ENCODE measurements around the gene SOWAHB.
"Not testable (repeated sequence)": the region's sequence is repeated elsewhere in the genome, so short reads cannot be mapped to it uniquely, and the experiment has no call there.

Gene SOWAHB

GRCh38 chr4:76895619-76896018, 2.3 kb downstream of the SOWAHB start:
- in situ Hi-C loops (cut with HindIII; ENCODE audit: low sequenced_read_pairs), result no loop called here

DNA sequence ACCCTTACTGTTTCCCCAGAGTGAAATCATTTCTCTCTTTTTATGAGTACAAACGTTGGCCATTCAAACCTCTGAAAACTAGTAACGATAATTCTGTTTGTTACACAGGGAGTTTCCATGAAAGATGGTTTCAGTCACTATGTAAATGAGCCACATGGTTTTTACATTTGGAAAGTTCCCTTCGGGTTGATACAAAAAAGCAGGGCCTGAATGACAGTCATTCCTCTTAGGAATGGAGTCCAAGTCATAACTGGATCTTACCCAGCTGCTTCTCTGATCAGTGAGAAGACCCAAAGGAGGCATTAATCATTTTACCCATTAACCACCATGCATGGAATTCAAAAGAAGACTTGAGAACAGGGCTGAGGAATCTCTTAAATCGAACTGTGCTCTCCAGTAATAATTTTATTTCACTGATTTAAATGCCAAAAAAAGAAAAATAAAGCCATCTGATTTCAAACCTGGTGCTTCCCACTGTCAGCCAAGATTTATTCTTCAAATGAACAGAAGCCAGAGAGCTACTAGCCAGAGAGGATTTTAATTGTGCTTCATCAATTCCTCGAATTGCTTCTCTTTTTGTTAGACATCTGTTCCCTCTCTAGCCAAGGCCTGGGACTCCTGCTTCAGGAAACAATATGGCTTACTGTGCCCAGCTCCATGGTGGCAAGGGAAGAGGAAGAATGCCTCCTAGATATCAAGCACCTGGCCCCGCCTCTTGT, 3.2 kb downstream of the SOWAHB start:
- in situ Hi-C loops (cut with HindIII; ENCODE audit: low sequenced_read_pairs), result no loop called here

DNA sequence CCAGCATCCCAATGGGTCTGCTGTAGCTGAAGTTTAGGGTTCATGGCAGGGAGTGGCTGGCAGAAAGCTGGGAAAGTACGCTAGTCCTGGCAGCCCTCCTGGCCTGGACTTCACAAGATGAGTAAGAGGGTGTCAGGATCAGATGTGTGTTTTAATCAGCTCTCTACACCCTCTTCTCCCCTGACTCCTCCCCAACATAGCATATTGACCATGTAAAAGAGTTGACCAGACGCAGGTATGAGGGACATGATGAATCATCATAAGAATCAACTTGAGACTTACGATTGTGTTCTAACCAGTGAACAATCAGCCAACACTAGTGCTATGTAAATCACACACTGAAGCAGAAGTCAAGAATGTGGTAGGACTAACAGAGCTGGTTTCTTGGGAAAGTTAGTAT, 5.3 kb downstream of the SOWAHB start:
- in situ Hi-C loops (cut with HindIII; ENCODE audit: low sequenced_read_pairs), result no loop called here

DNA sequence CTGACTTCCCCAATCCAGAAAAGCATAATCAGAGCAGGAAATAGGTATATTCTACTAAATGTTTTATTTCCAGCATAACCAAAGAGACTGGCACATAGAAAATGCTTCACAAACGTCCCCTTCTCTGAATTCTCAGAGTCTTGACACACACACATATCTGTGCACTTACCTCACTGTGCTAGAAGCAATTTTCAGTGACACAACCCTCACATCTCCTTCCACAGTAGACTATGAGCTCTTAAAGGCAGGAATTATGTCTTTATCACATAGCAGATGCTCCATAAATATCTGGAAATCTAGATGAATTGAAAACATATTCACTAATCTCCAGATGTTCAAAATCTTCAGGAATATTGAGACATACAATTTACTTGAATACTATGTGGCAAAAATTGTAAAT, 5.9 kb downstream of the SOWAHB start:
- in situ Hi-C loops (cut with HindIII; ENCODE audit: low sequenced_read_pairs), result no loop called here

DNA sequence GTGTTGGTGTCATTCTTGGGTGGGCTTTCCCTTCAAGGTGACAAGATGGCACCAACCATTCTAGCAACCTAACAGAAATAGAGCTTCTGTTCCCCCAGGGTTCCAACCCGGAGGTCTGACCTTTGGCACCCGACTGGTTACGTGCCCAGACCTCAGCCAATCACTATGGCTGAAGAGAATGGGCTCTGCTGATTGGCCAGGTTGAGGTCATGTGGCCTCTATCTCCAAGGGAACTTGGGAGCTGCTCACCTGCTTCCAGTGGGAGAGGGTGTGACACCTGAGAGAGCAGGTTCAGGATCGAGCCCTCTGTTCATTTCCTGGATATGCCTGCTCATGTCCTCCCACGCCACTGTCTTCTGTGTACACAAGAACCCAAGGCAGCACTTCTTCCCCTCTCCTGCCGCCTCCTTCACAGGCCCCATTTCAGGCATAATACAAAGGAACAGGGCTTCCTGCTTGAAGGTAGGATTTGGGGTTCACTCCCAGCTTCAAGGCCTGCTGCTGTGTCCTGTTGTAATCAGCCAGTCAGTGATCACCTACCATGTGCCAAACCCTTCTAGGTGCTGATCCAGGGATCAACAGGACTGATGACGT, 11.0 kb downstream of the SOWAHB start:
- in situ Hi-C loops (cut with HindIII; ENCODE audit: low sequenced_read_pairs), result no loop called here

- in situ Hi-C loops (cut with HindIII; ENCODE audit: low sequenced_read_pairs), result no loop called here
Measured at GRCh38 chr4:76886214-76886613, 11.7 kb downstream of the SOWAHB start.

DNA sequence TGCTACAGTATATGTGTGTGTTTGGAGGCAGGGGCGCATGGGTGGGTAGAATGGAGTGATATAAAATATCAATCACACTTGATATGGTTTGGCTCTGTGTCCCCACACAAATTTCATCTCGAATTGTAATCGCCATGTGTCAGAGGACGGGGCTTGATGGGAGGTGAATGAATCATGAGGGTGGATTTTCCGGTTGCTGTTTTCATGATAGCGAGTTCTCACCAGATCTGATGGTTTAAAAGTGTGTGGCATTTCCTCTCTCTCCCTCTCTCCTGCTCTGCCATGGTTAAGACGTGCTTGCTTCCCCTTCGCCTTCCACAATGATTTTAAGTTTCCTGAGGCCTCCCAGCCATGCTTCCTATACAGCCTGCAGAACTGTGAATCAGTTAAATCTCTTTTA, 14.8 kb downstream of the SOWAHB start:
- in situ Hi-C loops (cut with HindIII; ENCODE audit: low sequenced_read_pairs), result loop anchor here (5.0 kb wide), 1 partner anchor 36 kb away; no protein-coding TSS in a partner anchor

DNA sequence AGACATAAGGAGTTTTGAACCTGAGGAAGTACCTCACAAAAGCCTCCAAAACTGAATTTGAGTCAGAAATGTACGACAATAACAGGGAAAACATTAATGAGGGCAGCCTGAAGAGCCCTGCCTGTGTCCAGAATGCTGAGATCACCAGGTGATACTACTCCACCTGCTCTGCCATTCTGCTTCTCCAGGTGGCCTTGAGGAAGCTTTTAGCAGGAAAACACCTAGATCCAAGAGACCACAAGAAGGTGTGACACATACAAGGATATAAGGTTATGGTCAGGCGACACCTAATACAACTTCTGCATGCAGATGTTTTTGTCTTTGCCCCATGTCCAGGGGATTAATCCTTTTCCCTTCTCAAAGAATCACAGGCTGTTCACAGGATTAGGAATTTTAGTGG, 15.3 kb downstream of the SOWAHB start:
- in situ Hi-C loops (cut with HindIII; ENCODE audit: low sequenced_read_pairs), result loop anchor here (5.0 kb wide), 1 partner anchor 35 kb away; no protein-coding TSS in a partner anchor

GRCh38 chr4:76881375-76881774, 16.6 kb downstream of the SOWAHB start:
- in situ Hi-C loops (cut with HindIII; ENCODE audit: low sequenced_read_pairs), result loop anchor here (5.0 kb wide), 1 partner anchor 34 kb away; no protein-coding TSS in a partner anchor

- in situ Hi-C loops (cut with HindIII; ENCODE audit: low sequenced_read_pairs), result loop anchor here (5.0 kb wide), 1 partner anchor 33 kb away; no protein-coding TSS in a partner anchor
Measured at GRCh38 chr4:76879731-76880364, 18.1 kb downstream of the SOWAHB start.

- in situ Hi-C loops (cut with HindIII; ENCODE audit: low sequenced_read_pairs), result not testable (repeated sequence)
Measured at GRCh38 chr4:76878641-76879165, 19.2 kb downstream of the SOWAHB start.

DNA sequence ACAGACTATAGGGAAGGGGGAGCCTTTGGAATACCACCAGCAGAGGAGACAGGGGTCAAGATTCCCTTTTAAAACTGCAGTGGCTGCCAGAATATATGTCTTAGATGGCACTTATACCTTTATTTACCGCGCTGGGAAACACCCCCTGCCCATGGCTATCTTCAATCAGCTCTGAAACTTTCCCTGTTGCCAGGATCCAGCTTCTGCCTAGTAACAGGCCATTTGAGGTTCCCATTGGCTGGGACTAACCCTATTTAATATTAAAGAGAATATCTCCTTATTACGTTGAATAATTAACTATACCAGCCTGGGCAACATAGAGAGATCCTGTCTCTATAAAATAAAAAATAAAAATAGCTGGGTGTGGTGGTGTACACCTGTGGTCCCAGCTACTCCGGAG, 23.8 kb downstream of the SOWAHB start:
- in situ Hi-C loops (cut with HindIII; ENCODE audit: low sequenced_read_pairs), result no loop called here

- in situ Hi-C loops (cut with HindIII; ENCODE audit: low sequenced_read_pairs), result no loop called here
Measured at GRCh38 chr4:76873495-76873894, 24.4 kb downstream of the SOWAHB start.

DNA sequence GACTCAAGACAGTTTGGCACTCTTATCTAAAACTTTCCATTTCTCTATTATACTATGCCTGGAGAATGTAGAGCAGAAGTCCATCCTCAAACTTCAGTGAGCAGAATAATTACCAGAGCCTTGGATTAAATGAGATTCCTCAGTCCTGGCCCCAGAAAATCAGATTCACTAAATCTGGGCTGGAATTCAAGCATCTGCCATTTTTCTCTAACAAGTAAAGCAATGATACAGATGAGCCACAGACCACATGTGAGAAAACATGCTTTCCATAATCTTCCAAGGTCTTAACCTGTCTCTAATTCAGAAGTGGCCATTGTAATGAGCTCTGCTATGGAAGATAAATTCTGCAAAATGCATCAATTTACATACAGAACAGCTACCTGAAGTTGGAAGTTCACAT, 25.4 kb downstream of the SOWAHB start:
- in situ Hi-C loops (cut with HindIII; ENCODE audit: low sequenced_read_pairs), result no loop called here

- in situ Hi-C loops (cut with HindIII; ENCODE audit: low sequenced_read_pairs), result not testable (repeated sequence)
Measured at GRCh38 chr4:76868780-76869179, 29.2 kb downstream of the SOWAHB start.

DNA sequence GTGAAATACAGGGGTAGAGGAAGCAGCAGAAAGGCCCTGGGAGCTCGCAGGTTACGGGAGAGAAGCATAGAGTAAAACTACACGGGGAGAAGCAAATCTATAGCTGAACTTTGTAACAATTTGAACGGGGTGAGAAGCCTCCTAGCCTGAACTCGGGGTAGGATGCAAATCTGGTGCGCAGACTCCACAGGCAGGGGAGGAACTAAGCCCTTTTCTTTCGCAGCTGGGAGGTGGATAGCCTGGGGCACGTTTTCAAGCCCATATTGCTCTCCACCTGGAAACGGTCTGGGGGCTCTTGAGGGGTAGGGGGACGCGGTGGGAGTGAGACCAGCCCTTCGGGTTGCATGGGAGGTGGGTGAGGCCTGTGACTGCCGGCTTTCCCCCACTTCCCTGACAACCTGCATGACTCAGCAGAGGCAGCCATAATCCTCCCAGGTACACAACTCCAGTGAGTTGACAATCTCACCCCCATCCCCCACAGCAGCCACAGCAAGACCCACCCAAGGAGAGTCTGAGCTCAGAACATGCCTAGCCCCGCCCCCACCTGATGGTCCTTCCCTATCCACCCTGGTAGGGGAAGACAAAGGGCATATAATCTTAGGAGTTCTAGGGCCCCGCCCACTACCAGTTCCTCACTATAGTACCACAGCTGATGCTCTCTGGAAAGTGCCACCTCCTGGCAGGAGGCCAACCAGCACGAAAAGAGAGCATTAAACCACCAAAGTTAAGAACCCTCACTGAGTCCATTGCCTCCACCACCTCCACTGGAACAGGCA, 29.9 kb downstream of the SOWAHB start:
- in situ Hi-C loops (cut with HindIII; ENCODE audit: low sequenced_read_pairs), result no loop called here

DNA sequence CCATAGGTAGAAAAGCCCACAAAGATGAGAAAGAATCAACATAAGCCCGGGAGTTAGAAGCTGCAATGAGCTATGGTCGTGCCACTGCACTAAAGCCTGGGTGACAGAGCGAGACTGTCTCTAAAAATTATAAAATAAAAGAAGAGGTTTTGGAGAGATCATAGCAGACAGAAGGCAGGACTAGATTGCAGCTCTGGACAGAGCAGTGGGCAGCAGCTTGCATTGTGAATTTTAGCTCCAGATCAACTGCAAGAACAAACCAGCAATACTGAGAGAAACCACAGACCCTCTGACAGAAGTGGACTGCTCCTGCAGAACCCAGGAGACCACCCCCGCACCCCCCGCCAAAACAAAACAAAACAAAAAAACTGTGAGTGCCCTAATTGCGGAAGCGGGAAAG, 30.6 kb downstream of the SOWAHB start:
- in situ Hi-C loops (cut with HindIII; ENCODE audit: low sequenced_read_pairs), result no loop called here

GRCh38 chr4:76866641-76867040, 31.3 kb downstream of the SOWAHB start:
- in situ Hi-C loops (cut with HindIII; ENCODE audit: low sequenced_read_pairs), result no loop called here

- in situ Hi-C loops (cut with HindIII; ENCODE audit: low sequenced_read_pairs), result no loop called here
Measured at GRCh38 chr4:76858319-76858718, 39.6 kb downstream of the SOWAHB start.

DNA sequence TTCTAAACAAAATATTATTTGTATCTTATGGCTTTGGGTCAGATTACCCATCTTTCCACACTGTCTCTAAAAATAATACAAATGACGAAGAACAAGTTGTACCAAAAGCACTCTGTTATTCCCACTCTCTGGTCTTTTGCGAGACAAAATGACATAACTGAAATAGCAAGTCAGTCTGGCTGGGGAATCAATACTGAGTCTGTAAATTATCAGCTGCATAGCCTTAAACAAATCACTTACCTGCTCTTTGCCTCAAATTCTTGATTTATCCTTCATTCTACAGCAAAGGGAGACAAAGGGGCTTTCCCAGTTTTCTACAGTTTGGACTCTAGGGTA, 40.9 kb downstream of the SOWAHB start:
- in situ Hi-C loops (cut with HindIII; ENCODE audit: low sequenced_read_pairs), result no loop called here
